Thyroid gland (tissue), 4 donors: ENCODE data around the gene FNDC5.

Source experiments
- CTCF ChIP-seq, 6 experiments: fragments of 200-600 bp in 3 of 6; fragments of 450-650 bp in 3 of 6; sonication (generic) in 3 of 6; IDR thresholded peaks; one replicate each; pipeline ENCODE4 v1.5.1; 2016 to 2019; ENCODE audit warnings: antibody characterized with exemption in 6 of 6, mild to moderate bottlenecking in 2 of 6, inconsistent platforms in 1 of 6, moderate library complexity in 1 of 6
- POLR2A ChIP-seq, 2 donors: fragments of 450-650 bp; IDR thresholded peaks; one replicate each; pipeline ENCODE4 v1.6.1; 2017; ENCODE audit warnings: antibody characterized with exemption in 2 of 2, mild to moderate bottlenecking in 2 of 2, moderate library complexity in 1 of 2

GRCh38 chr1:32887623-32888022, 16.9 kb upstream of the FNDC5 start:
- TF ChIP-seq POLR2A (IDR thresholded peaks at IDR 0.05) (no peak), CTCF (IDR thresholded peaks at IDR 0.05) (no peak)
